HUES64 (cell line): ENCODE results near the gene KCTD4.

Source experiments
- H3K27ac ChIP-seq: 2 replicates; pipeline ENCODE4 v1.7.0; 2013; ENCODE audit warnings: low read depth, low read length, inconsistent platforms
- H3K27me3 ChIP-seq: 2 replicates; pipeline ENCODE4 v1.6.1; 2013; ENCODE audit warnings: mild to moderate bottlenecking, low read length; ENCODE audit not compliant: insufficient read depth
- H3K36me3 ChIP-seq: 2 replicates; pipeline ENCODE4 v1.6.1; 2013; ENCODE audit warnings: mild to moderate bottlenecking, low read length; ENCODE audit not compliant: insufficient read depth
- H3K4me1 ChIP-seq: 2 replicates; pipeline ENCODE4 v1.6.1; 2013; ENCODE audit warnings: mild to moderate bottlenecking, low read length, moderate library complexity; ENCODE audit not compliant: insufficient read depth
- H3K4me3 ChIP-seq: 2 replicates; pipeline ENCODE4 v1.5.1; 2013; ENCODE audit warnings: mild to moderate bottlenecking, low read length, moderate library complexity
- H3K9ac ChIP-seq: 2 replicates; pipeline ENCODE4 v1.6.1; 2013; ENCODE audit warnings: mild to moderate bottlenecking, low read depth, low read length
- H3K9me3 ChIP-seq: 2 replicates; pipeline ENCODE4 v1.6.1; 2013; ENCODE audit warnings: low read depth, low read length; ENCODE audit not compliant: insufficient read depth
- WGBS: fragments of 150-250, 120-280 bp; methylation state at CpG from one replicate; pipeline ENCODE4 v1.1.7; 2013; ENCODE audit warnings: missing lambda C conversion rate; 5-methylcytosine and 5-hydroxymethylcytosine counted together

The KCTD4 gene

DNA sequence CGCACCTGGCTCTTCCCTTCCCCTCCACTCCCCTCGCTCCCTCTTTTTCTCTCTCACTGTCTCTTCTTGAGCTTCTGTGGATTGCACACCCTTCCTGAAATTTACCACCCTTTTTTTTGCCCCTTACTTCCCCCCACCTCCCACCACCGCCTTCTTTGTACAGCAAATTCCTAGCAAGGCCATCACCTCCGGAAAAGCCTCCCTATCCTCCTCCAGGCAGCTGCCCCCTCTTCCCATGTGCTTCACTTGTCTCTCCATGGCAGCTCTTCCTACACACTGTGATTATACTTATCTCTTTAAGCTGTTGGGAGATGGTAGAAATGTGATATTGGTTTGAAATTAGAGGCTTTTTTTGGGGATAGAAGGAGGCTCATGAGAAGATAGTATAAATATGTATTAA is 28.3 kb upstream of the KCTD4 start:
- H3K4me1 ChIP-seq: peaks cover 12% of the 10 kb centered on the region; the same call in 1 of the 2 replicates
- no peaks in the 10 kb centered on the region for H3K9me3 ChIP-seq
- WGBS: 96% methylated on average over 4 of the region's 4 CpGs
- no peaks in the 10 kb centered on the region for H3K27me3 ChIP-seq
- no peak overlapping the region for H3K27ac ChIP-seq
- H3K4me3 ChIP-seq: no peak overlapping the region
- no peaks in the 10 kb centered on the region for H3K36me3 ChIP-seq
- H3K9ac ChIP-seq: no peak overlapping the region

DNA sequence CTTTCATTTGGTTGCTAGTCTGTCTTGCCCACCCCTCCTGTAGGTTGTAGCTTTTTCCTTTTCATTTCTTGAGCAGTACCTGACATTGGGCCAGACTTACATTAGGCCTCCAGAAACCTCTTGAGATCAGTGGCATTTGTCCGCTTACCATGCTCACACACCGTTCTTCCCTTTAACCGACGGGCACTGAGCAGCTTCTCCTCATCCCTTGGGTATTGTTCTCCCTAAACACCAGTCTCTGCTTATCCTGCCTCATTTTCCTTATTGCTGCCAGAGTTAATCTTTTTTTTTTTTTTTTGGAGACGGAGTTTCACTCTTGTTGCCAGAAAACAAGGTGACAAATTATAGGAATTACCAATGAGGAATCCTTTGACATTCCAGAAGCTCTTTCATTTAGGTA is 27.2 kb upstream of the KCTD4 start:
- Histone ChIP-seq H3K4me1 (peaks cover 12% of the 10 kb centered on the region; the same call in 1 of the 2 replicates), H3K9me3 (no peaks in the 10 kb centered on the region), H3K9ac (no peak overlapping the region), H3K27ac (no peak overlapping the region), H3K36me3 (no peaks in the 10 kb centered on the region), H3K4me3 (no peak overlapping the region), H3K27me3 (no peaks in the 10 kb centered on the region)
- WGBS: 92% methylated on average over 5 of the region's 5 CpGs

DNA sequence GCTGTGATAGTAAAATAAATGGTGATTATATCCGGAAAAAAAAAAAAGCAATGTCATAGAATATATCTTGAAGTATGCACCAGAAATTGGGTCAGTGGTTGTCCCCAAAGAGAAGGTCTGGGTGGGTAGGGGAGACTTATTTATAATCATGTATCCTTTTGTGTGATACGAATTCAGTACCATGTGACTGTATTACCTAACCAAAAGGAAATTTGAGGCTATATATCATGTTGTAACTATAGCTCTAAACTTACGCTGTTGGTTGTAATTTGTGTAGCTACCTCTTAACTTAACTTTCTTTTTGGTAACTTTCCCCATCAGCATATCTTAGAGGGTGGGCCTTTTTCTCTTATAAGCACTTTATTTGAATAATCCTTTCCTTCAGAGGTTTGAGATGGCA is 25.2 kb upstream of the KCTD4 start:
- Histone ChIP-seq H3K9me3 (no peaks in the 10 kb centered on the region), H3K9ac (no peak overlapping the region), H3K36me3 (no peaks in the 10 kb centered on the region), H3K27ac (no peak overlapping the region), H3K4me1 (peaks cover 12% of the 10 kb centered on the region; the same call in 1 of the 2 replicates), H3K4me3 (no peak overlapping the region), H3K27me3 (no peaks in the 10 kb centered on the region)
- WGBS: 97% methylated on average over 1 of the region's 3 CpGs

DNA sequence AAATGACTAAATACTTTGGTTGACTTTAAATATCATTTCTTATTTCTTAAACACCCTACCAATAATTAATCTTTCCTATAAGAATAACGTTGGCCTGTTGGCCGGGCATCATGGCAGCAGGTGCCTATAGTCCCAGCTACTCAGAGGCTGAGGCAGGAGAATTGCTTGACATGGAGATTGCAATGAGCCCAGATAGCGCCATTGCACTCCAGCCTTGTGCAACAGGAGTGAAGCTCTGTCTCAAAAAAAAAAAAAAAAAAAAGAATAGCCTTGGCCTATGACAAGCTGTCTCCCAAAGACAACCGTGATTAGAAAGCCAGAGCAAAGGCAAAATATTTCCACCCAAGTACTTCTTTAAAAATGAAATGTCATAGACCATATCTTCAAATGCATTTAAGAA is 24.5 kb upstream of the KCTD4 start:
- no peak overlapping the region for H3K4me3 ChIP-seq
- H3K9ac ChIP-seq: no peak overlapping the region
- H3K9me3 ChIP-seq: no peaks in the 10 kb centered on the region
- H3K36me3 ChIP-seq: no peaks in the 10 kb centered on the region
- peaks cover 13% of the 10 kb centered on the region for H3K4me1 ChIP-seq
- H3K27ac ChIP-seq: no peak overlapping the region
- H3K27me3 ChIP-seq: no peaks in the 10 kb centered on the region
- 95% methylated on average over 4 of the region's 4 CpGs for WGBS

DNA sequence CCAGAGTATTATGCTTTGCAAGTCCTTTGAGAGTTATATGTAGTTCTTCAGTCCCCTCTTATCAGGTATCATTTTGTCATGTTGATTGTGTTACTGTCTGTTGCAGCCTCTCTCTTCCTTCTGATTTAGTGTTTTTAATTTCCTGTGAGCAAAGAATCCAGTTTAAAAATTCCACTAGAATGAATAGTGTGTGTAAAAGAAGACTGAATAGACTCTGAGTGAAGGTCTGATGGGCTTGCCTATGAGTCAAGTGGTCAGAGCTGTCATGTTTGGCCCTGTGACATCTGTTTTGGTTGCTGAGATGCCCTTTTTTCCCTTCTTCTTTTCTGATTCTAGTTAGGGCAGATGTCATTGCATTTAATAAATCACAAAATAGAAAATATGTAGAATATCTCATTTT is 23.3 kb upstream of the KCTD4 start:
- Histone ChIP-seq H3K9me3 (no peaks in the 10 kb centered on the region), H3K9ac (no peak overlapping the region), H3K27ac (no peak overlapping the region)

DNA sequence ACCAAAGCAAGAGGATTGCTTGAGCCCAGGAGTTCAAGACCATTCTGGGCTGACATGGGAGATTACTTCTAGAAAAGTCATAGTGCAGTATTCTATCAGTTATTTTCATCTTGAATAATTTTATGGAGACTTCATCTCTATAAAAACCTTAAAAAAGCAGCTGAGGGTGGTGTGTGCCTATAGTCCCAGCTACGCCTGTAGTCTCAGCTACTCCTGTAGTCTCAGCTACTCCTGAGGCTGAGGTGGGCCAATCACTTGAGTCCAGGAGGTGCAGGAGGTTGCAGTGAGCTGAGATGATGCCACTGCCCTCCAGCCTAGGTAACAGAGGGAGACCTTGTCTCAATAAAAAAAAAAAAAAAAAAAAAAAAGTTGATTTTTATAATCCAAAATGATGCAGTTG is 22.1 kb upstream of the KCTD4 start:
- H3K4me3 ChIP-seq: no peak overlapping the region
- H3K9ac ChIP-seq: no peak overlapping the region
- H3K9me3 ChIP-seq: no peaks in the 10 kb centered on the region
- H3K36me3 ChIP-seq: no peaks in the 10 kb centered on the region
- no peak overlapping the region for H3K27ac ChIP-seq
- H3K27me3 ChIP-seq: no peaks in the 10 kb centered on the region
- peaks cover 37% of the 10 kb centered on the region for H3K4me1 ChIP-seq
- 100% methylated on average over 1 of the region's 1 CpG for WGBS

More for the DNA sequence above, 23.3 kb upstream of the KCTD4 start:
- H3K4me3 ChIP-seq: no peak overlapping the region
- no peaks in the 10 kb centered on the region for H3K36me3 ChIP-seq
- peaks cover 25% of the 10 kb centered on the region for H3K4me1 ChIP-seq
- no peaks in the 10 kb centered on the region for H3K27me3 ChIP-seq

DNA sequence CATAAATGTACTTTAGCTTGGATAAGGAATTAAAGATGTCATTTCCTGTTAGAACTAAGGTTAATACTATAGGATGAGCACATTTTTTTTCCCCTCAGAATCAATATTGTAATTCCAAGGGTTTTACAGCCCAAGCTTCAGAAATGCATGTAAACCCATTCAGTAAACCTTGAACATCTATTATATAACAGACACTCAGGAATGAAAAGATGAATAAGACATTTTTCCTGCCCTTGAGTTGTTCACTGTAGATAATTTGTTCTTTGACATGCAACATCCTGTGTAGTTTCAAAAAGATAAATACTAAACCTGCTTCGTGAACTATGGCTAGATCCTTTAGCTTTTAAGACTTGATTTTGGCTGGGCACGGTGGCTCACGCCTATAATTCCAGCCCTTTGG is 21.7 kb upstream of the KCTD4 start:
- Histone ChIP-seq H3K27ac (no peak overlapping the region), H3K9me3 (no peaks in the 10 kb centered on the region), H3K36me3 (no peaks in the 10 kb centered on the region), H3K4me3 (no peak overlapping the region), H3K27me3 (no peaks in the 10 kb centered on the region), H3K9ac (no peak overlapping the region), H3K4me1 (peaks cover 41% of the 10 kb centered on the region)
- 95% methylated on average over 3 of the region's 3 CpGs for WGBS

DNA sequence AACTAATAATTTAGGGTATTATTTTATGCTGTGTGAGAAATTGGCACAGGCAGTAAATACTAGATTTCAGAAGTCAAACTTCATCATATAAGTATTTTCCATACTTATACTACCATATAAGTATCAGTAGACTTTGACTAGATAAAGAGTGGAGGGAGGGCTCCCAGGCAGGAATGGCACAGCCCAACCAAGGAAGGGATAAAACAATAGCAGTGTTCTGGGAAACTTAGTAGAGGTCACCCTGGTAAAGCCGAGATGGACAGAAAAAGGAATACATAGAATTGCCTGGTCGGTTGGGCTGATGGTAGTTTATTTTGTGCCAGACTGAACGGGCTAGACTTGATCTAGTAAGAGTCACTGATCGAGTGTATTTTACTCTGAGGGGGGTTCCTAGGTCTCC is 19.6 kb upstream of the KCTD4 start:
- Histone ChIP-seq H3K27ac (no peak overlapping the region), H3K9ac (no peak overlapping the region), H3K27me3 (no peaks in the 10 kb centered on the region), H3K9me3 (no peaks in the 10 kb centered on the region), H3K4me3 (no peak overlapping the region), H3K36me3 (no peaks in the 10 kb centered on the region), H3K4me1 (peaks cover 37% of the 10 kb centered on the region)
- 95% methylated on average over 4 of the region's 4 CpGs for WGBS

DNA sequence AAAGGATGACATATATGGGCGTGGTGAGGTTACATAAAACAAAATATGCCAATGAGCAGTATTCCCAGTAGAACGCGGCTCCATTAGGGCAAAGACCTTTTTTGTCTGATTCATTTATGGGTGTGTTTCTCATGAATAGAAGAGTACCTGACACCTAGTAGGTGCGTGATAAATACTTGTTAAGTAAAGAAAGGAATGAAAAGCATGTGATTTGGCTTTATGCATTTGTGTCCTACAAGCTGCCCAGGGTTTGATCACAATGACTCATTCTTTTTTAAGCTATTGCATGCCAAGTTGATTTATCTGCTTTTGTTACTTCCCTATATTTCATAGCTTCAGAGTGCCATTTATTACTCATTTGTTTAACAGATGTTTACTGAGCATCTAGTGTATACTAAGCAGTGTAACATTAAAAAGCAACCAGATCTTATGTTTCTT is 19.1 kb upstream of the KCTD4 start:
- H3K4me3 ChIP-seq: no peak overlapping the region
- H3K36me3 ChIP-seq: no peaks in the 10 kb centered on the region
- H3K9ac ChIP-seq: no peak overlapping the region
- H3K4me1 ChIP-seq: peaks cover 36% of the 10 kb centered on the region
- 87% methylated on average over 4 of the region's 4 CpGs for WGBS
- H3K27me3 ChIP-seq: no peaks in the 10 kb centered on the region
- H3K9me3 ChIP-seq: no peaks in the 10 kb centered on the region
- H3K27ac ChIP-seq: no peak overlapping the region

DNA sequence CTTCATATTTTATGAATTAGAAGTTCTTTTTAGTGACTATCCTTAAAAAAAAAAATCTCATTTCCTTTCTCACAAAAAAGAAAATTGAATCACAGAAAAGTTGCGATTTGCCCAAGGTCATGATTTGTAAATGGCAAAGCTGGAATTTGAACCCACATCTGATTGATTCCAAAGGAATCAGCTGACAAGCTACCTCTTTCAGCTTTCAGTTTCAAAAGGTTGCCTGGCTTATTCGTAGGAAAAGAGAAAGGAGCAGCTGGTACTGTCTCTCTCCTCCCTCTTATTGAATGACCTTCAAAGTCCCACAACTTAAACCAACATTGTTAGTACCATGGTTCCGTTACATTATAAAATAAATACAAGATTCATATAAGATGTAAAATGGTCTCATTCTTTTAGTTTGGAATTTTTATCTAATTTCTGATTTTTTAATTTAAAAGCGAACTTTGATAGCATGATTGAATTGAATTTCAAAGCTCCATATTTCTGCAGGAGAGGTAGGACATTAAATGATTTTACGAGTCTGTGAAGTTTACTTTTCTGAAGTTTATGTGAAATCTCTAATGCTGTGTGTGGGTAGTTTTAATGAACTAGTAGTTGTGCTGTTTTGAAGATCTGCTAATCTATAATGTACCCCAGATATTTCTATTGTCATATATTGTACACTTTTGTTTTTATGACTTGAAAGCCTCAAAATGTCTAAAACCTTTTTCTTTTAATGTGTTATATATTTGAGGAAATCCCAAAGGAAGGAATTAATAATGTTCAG is 18.5 kb upstream of the KCTD4 start:
- H3K9ac ChIP-seq: no peak overlapping the region
- H3K4me3 ChIP-seq: no peak overlapping the region
- H3K27ac ChIP-seq: no peak overlapping the region
- no peaks in the 10 kb centered on the region for H3K36me3 ChIP-seq
- 87% methylated on average over 4 of the region's 5 CpGs for WGBS
- H3K4me1 ChIP-seq: peaks cover 34% of the 10 kb centered on the region
- H3K27me3 ChIP-seq: no peaks in the 10 kb centered on the region
- H3K9me3 ChIP-seq: no peaks in the 10 kb centered on the region

DNA sequence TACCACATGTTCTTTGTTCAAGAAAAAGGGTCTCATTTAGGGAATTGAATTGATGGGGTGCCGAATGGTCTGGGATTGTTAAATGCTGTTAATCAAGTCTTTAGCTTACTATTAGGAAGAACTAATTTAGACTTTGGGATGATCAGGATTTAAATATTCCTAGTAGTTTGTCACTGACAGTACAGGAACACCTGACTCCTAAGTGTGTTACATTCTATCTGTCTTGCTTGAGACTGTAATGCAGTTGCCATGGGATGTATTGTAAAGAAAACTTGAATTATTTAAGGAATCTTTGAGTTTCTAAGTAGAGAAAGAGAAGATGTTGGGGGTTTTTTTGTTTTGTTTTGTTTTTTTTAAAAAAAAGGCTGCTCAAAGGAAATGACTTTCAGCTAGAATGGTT is 17.8 kb upstream of the KCTD4 start:
- WGBS: 80% methylated on average over 1 of the region's 1 CpG

DNA sequence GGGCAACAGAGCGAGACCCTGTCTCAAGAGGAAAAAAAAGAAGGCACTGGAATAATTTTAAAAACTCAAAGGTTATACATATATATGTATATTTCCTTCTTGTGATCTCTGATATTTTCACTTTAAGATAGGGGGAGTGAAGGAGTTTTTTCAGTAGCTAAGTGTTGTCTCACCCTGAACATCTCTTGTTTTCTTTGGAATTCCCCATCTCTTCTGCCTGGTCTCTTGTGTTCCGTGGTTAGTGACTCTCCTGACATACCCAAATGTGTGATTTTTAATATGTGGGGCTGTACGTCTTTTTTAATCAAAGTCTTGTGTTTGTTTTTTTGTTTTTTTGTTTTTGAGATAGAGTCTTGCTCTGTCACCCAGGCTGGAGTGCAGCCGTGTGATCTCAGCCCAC is 15.3 kb upstream of the KCTD4 start:
- Histone ChIP-seq H3K27me3 (no peaks in the 10 kb centered on the region), H3K36me3 (no peaks in the 10 kb centered on the region), H3K4me1 (peaks cover 34% of the 10 kb centered on the region), H3K4me3 (no peak overlapping the region), H3K27ac (no peak overlapping the region), H3K9me3 (no peaks in the 10 kb centered on the region), H3K9ac (no peak overlapping the region)
- 97% methylated on average over 3 of the region's 4 CpGs for WGBS

More for the DNA sequence above, 17.8 kb upstream of the KCTD4 start:
- no peak overlapping the region for H3K27ac ChIP-seq
- no peaks in the 10 kb centered on the region for H3K27me3 ChIP-seq
- H3K4me3 ChIP-seq: no peak overlapping the region
- no peaks in the 10 kb centered on the region for H3K9me3 ChIP-seq
- H3K9ac ChIP-seq: no peak overlapping the region
- peaks cover 34% of the 10 kb centered on the region for H3K4me1 ChIP-seq
- no peaks in the 10 kb centered on the region for H3K36me3 ChIP-seq
